Islet of Langerhans (tissue), 1 donor: ENCODE measurements around the gene SUN1.
"Not testable (repeated sequence)": the region's sequence is repeated elsewhere in the genome, so short reads cannot be mapped to it uniquely, and the experiment has no call there.

ENCODE experiments used
- FAIRE-seq: peaks from one replicate; lab custom pipeline; 2011; peaks lifted over from hg19 to GRCh38; lab: Jason Lieb, UNC

Gene SUN1

GRCh38 chr7:856444-857095, 24.3 kb downstream of the SUN1 start:
- FAIRE-seq: no peak

GRCh38 chr7:857661-858060, 25.4 kb downstream of the SUN1 start:
- no peak for FAIRE-seq

GRCh38 chr7:859359-860030, 27.2 kb downstream of the SUN1 start:
- no peak for FAIRE-seq

- no peak for FAIRE-seq
Observed at GRCh38 chr7:860149-860548, 27.9 kb downstream of the SUN1 start.

- FAIRE-seq: no peak
Observed at GRCh38 chr7:861222-861621, 28.9 kb downstream of the SUN1 start.

GRCh38 chr7:862157-862556, 29.9 kb downstream of the SUN1 start:
- no peak for FAIRE-seq

- no peak for FAIRE-seq
Observed at GRCh38 chr7:863106-863505, 30.8 kb downstream of the SUN1 start.

GRCh38 chr7:865921-866320, 33.6 kb downstream of the SUN1 start:
- no peak for FAIRE-seq

- FAIRE-seq: no peak
Observed at GRCh38 chr7:867001-867405, 34.7 kb downstream of the SUN1 start.

- no peak for FAIRE-seq
Observed at GRCh38 chr7:867406-868188, 35.3 kb downstream of the SUN1 start.

GRCh38 chr7:868189-868486, 35.9 kb downstream of the SUN1 start:
- FAIRE-seq: no peak

- no peak for FAIRE-seq
Observed at GRCh38 chr7:869348-869747, 37.1 kb downstream of the SUN1 start.

- no peak for FAIRE-seq
Observed at GRCh38 chr7:871900-872537, 39.7 kb downstream of the SUN1 start.

GRCh38 chr7:872685-873084, 40.4 kb downstream of the SUN1 start:
- not testable (repeated sequence) for FAIRE-seq

- FAIRE-seq: no peak
Observed at GRCh38 chr7:873367-874002, 41.2 kb downstream of the SUN1 start.

- no peak for FAIRE-seq
Observed at GRCh38 chr7:874031-874749, 41.9 kb downstream of the SUN1 start.

- no peak for FAIRE-seq
Observed at GRCh38 chr7:875051-875450, 42.8 kb downstream of the SUN1 start.

GRCh38 chr7:875476-876076, 43.3 kb downstream of the SUN1 start:
- no peak for FAIRE-seq

GRCh38 chr7:876077-876971, 44.0 kb downstream of the SUN1 start, which contains the start of gene GET4:
Gene GET4, plus strand, starts transcription at chr7:876554. Its CDS starts 92 bp downstream, at chr7:876646.
- FAIRE-seq: no peak

GRCh38 chr7:876972-877311, 44.7 kb downstream of the SUN1 start:
- FAIRE-seq: no peak
